Osteoblast (primary cell): ENCODE results near the gene NUP107. TPM values are rescaled to one million over a fixed set of nuclear protein-coding genes. Genes with fewer than 3 reads are reported as not detected.

Experiments used
- DNase-seq: peaks from one replicate; pipeline ENCODE4 v3.0.0; 2011; ENCODE audit warnings: low spot score, mixed read lengths; ENCODE audit not compliant: insufficient read length; ENCODE audit errors: missing footprints
- H2AFZ ChIP-seq: 2 replicates; pipeline ENCODE4 v1.6.0; 2011; ENCODE audit warnings: mild to moderate bottlenecking, low read length
- H3K27ac ChIP-seq: 2 replicates; pipeline ENCODE4 v1.5.1; 2011; ENCODE audit warnings: mild to moderate bottlenecking, low read depth, low read length, moderate library complexity
- H3K27me3 ChIP-seq: 2 replicates; pipeline ENCODE4 v1.6.0; 2012; ENCODE audit warnings: mild to moderate bottlenecking, control low read depth, inconsistent platforms, low read length, moderate library complexity; ENCODE audit not compliant: insufficient read depth
- H3K36me3 ChIP-seq: 2 replicates; pipeline ENCODE4 v1.5.1; 2011; ENCODE audit warnings: mild to moderate bottlenecking, low read length, control low read depth, moderate library complexity; ENCODE audit not compliant: insufficient read depth
- H3K4me1 ChIP-seq: 2 replicates; pipeline ENCODE4 v1.5.1; 2011; ENCODE audit warnings: mild to moderate bottlenecking, low read length, control low read depth, moderate library complexity; ENCODE audit not compliant: insufficient read depth
- H3K4me2 ChIP-seq: 2 replicates; pipeline ENCODE4 v1.6.0; 2011; ENCODE audit warnings: mild to moderate bottlenecking, low read length; ENCODE audit not compliant: insufficient read depth
- H3K4me3 ChIP-seq: fragments of 200-600 bp; sonication (generic); 3 replicates; pipeline ENCODE4 v1.5.1; 2012; ENCODE audit warnings: mild to moderate bottlenecking, low read length, inconsistent platforms; ENCODE audit not compliant: insufficient read depth
- H3K79me2 ChIP-seq: 2 replicates; pipeline ENCODE4 v1.6.0; 2012; ENCODE audit warnings: mild to moderate bottlenecking, low read length, control low read depth, inconsistent platforms; ENCODE audit not compliant: insufficient read depth
- H3K9me3 ChIP-seq: 2 replicates; pipeline ENCODE4 v1.5.1; 2011; ENCODE audit warnings: low read depth, low read length, control low read depth
- H4K20me1 ChIP-seq: 2 replicates; pipeline ENCODE4 v1.6.0; 2012; ENCODE audit warnings: mild to moderate bottlenecking, low read length, control low read depth; ENCODE audit not compliant: insufficient read depth
- total RNA-seq: library from RNA; depleted of rRNA; stranded (reverse); fragments of >200 nt; gene quantifications from 2 replicates; pipeline ENCODE4 v1.2.3, GENCODE V29; 2012
- TF ChIP-seq, protein P1 (sequence below): IDR thresholded peaks from 2 replicates; pipeline ENCODE4 v1.5.1; 2011; ENCODE audit warnings: mild to moderate bottlenecking, low read depth, low read length, moderate library complexity; ENCODE audit errors: extremely low read depth

Gene NUP107
- total RNA-seq, 1 donor: 43.8 TPM

DNA sequence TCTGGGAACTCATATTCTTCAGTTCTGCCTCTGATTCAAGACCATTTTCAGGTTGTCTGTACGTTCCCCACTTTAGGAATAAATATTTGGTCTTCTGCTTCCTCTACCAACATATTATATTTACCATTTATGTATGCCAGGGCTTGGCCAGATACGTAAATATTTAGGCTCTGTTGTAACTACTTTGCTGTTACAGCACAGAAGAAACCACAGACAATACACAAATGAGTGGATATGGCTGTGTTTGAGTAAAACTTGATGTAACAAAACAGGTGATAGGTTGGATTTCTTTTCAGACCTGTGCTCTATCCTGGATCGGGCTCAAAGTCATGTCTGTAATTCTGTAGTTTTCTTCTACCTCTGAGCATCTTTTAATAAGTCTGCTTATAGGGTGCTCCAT is 38.6 kb upstream of the NUP107 start:
- H3K27me3 ChIP-seq: no peaks in the 10 kb centered on the region
- H3K79me2 ChIP-seq: peaks cover 99% of the 10 kb centered on the region
- H3K36me3 ChIP-seq: peaks cover 60% of the 10 kb centered on the region
- DNase-seq: no peak
- no peak overlapping the region for H3K27ac ChIP-seq
- H3K4me3 ChIP-seq: no peak overlapping the region
- peaks cover 52% of the 10 kb centered on the region for H4K20me1 ChIP-seq
- H2AFZ ChIP-seq: no peak overlapping the region
- TF ChIP-seq, protein P1, sequence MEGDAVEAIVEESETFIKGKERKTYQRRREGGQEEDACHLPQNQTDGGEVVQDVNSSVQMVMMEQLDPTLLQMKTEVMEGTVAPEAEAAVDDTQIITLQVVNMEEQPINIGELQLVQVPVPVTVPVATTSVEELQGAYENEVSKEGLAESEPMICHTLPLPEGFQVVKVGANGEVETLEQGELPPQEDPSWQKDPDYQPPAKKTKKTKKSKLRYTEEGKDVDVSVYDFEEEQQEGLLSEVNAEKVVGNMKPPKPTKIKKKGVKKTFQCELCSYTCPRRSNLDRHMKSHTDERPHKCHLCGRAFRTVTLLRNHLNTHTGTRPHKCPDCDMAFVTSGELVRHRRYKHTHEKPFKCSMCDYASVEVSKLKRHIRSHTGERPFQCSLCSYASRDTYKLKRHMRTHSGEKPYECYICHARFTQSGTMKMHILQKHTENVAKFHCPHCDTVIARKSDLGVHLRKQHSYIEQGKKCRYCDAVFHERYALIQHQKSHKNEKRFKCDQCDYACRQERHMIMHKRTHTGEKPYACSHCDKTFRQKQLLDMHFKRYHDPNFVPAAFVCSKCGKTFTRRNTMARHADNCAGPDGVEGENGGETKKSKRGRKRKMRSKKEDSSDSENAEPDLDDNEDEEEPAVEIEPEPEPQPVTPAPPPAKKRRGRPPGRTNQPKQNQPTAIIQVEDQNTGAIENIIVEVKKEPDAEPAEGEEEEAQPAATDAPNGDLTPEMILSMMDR: no peak
- no peaks in the 10 kb centered on the region for H3K9me3 ChIP-seq
- H3K4me1 ChIP-seq: no peaks in the 10 kb centered on the region
- no peak overlapping the region for H3K4me2 ChIP-seq

- H3K4me1 ChIP-seq: no peaks in the 10 kb centered on the region
- H3K79me2 ChIP-seq: peaks cover 3% of the 10 kb centered on the region
- H3K27me3 ChIP-seq: no peaks in the 10 kb centered on the region
- H3K27ac ChIP-seq: no peak overlapping the region
- peaks cover 29% of the 10 kb centered on the region for H3K36me3 ChIP-seq
- H4K20me1 ChIP-seq: no peaks in the 10 kb centered on the region
- no peaks in the 10 kb centered on the region for H3K9me3 ChIP-seq
- H3K4me3 ChIP-seq: no peak overlapping the region
- H3K4me2 ChIP-seq: no peak overlapping the region
- no peak overlapping the region for H2AFZ ChIP-seq
- DNase-seq: no peak
- TF ChIP-seq, protein P1: no peak
Measured at GRCh38 chr12:68665016-68665569, 21.7 kb upstream of the NUP107 start.

DNA sequence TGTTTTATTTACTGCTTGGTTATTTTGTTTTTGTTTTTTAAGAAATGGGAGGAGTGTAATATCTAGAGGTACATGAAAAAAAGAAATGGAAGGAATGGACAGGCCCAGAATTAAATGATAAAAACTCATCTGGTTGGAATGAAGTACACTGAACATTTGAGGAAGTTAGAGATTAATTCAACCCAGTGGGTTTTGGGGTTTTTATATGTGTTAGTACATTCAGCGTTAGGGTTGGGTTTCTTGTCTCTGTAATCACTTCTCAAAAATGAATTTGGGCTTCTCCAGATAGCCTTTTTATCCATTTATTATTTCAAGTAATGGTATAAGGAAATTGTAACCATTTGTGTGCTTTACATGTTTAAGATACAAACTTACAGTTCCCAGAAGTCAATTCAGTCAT is 19.5 kb upstream of the NUP107 start:
- H2AFZ ChIP-seq: no peak overlapping the region
- no peak for DNase-seq
- H3K4me1 ChIP-seq: no peaks in the 10 kb centered on the region

GRCh38 chr12:68667896-68668295 is 18.9 kb upstream of the NUP107 start:
- H4K20me1 ChIP-seq: no peaks in the 10 kb centered on the region
- peaks cover 8% of the 10 kb centered on the region for H3K36me3 ChIP-seq
- no peak overlapping the region for H2AFZ ChIP-seq
- no peak overlapping the region for H3K4me3 ChIP-seq
- no peaks in the 10 kb centered on the region for H3K27me3 ChIP-seq
- H3K4me2 ChIP-seq: no peak overlapping the region
- no peaks in the 10 kb centered on the region for H3K9me3 ChIP-seq
- no peak overlapping the region for H3K27ac ChIP-seq
- DNase-seq: no peak
- TF ChIP-seq, protein P1: no peak
- no peaks in the 10 kb centered on the region for H3K4me1 ChIP-seq
- no peaks in the 10 kb centered on the region for H3K79me2 ChIP-seq

More for the DNA sequence above, 19.5 kb upstream of the NUP107 start:
- no peak overlapping the region for H3K4me3 ChIP-seq
- H3K27ac ChIP-seq: no peak overlapping the region
- H3K9me3 ChIP-seq: no peaks in the 10 kb centered on the region
- no peak overlapping the region for H3K4me2 ChIP-seq
- TF ChIP-seq, protein P1: no peak
- no peaks in the 10 kb centered on the region for H3K27me3 ChIP-seq
- H3K36me3 ChIP-seq: peaks cover 15% of the 10 kb centered on the region
- no peaks in the 10 kb centered on the region for H3K79me2 ChIP-seq
- no peaks in the 10 kb centered on the region for H4K20me1 ChIP-seq
